ENCODE measurements around the gene CKAP2L. TPM values are rescaled to one million over a fixed set of nuclear protein-coding genes. Genes with fewer than 3 reads are reported as not detected.

CKAP2L gene
- total RNA-seq (2021), result 18.8 and 23.3 TPM in 2 replicates
- long read RNA-seq, full-length matches to known transcripts, result 1 of 140 reads
- long read RNA-seq, partial matches to known transcripts, result 129 of 140 reads
- long read RNA-seq, other reads (novel, unspliced or antisense), result 10 of 140 reads

- H3K27me3 Mint-ChIP-seq (ENCODE audit: low read depth), result no peaks in the 10 kb centered on the region
- H3K27ac ChIP-seq (ENCODE audit: insufficient read length, low read depth, low read length), result no peak within 1 kb of the TSS
- no peaks in the 10 kb centered on the region for H3K9me3 Mint-ChIP-seq
- no peak within 1 kb of the TSS for H2BK5ac ChIP-seq (ENCODE audit: insufficient read length, low read length)
- TF ChIP-seq CTCF (conservative IDR thresholded peaks at IDR 0.05), result no peak
- H3K4me1 Mint-ChIP-seq, result peaks cover 21 to 23% of the 10 kb centered on the region in 2 experiments
- peak within 1 kb of the TSS; percentile 14 for H3K9ac ChIP-seq (ENCODE audit: extremely low read depth, insufficient read length, low read length)
- no peak within 1 kb of the TSS for H2AK5ac ChIP-seq (ENCODE audit: insufficient read length, low read length)
- peaks cover 3 to 24% (median 23%) of the 10 kb centered on the region in 3 experiments; a peak in 6 of 7 replicates for H3K36me3 Mint-ChIP-seq (ENCODE audit: insufficient read depth in 1 of 3, low read depth in 3 of 3)
- no peaks in the 10 kb centered on the region for H3K9me3 ChIP-seq (ENCODE audit: control insufficient read depth, low read depth, low read length)
- H2BK120ac ChIP-seq (ENCODE audit: low read depth, low read length, poor library complexity, severe bottlenecking), result no peak within 1 kb of the TSS
- no peak within 1 kb of the TSS for H4K91ac ChIP-seq (ENCODE audit: insufficient read length, low read depth, low read length)
- no peaks in the 10 kb centered on the region for H3K79me1 ChIP-seq (ENCODE audit: insufficient read depth, low read depth, low read length, poor library complexity, severe bottlenecking)
- no peak within 1 kb of the TSS for H3K4ac ChIP-seq (ENCODE audit: low read depth, low read length)
- no CpG with 5 or more reads among the region's 79 CpGs for WGBS (ENCODE audit: extremely low coverage, insufficient read length, low lambda C conversion rate)
- H3K23me2 ChIP-seq (ENCODE audit: insufficient read length, low read depth, low read length, poor library complexity, severe bottlenecking), result peaks cover 4% of the 10 kb centered on the region
- H4K8ac ChIP-seq (replicated peaks; ENCODE audit: insufficient read length, low read depth, low read length), result no peak within 1 kb of the TSS
- H2AFZ ChIP-seq (ENCODE audit: low read length), result no peak within 1 kb of the TSS
- no peak within 1 kb of the TSS for H2BK12ac ChIP-seq (ENCODE audit: insufficient read length, low read depth, low read length)
- H2BK20ac ChIP-seq (ENCODE audit: low read depth, low read length, poor library complexity, severe bottlenecking), result no peak within 1 kb of the TSS
- peak within 1 kb of the TSS; percentile 51 for H3K14ac ChIP-seq (ENCODE audit: insufficient read depth, low read length)
- peak; percentile 97 for DNase-seq
- no peaks in the 10 kb centered on the region for H3K27me3 ChIP-seq (ENCODE audit: insufficient read depth, low read length)
- peak within 1 kb of the TSS; percentile 85 to 87 (median 85) for H3K27ac Mint-ChIP-seq
- H4K5ac ChIP-seq (ENCODE audit: insufficient read length, low read depth, low read length), result no peak within 1 kb of the TSS
- H3K23ac ChIP-seq (ENCODE audit: insufficient read length, low read depth, low read length), result no peak within 1 kb of the TSS
- H3K56ac ChIP-seq (ENCODE audit: insufficient read length, low read depth, low read length), result no peak within 1 kb of the TSS
- H3T11ph ChIP-seq (ENCODE audit: low read length), result no peak within 1 kb of the TSS
- H3K4me3 Mint-ChIP-seq, result peak within 1 kb of the TSS; percentile 95 to 98
- H3K4me2 ChIP-seq (ENCODE audit: insufficient read depth, insufficient read length, low read length), result peak within 1 kb of the TSS; percentile 62
- no peaks in the 10 kb centered on the region for H4K20me1 ChIP-seq (ENCODE audit: control insufficient read depth, insufficient read depth, insufficient read length)
- no peaks in the 10 kb centered on the region for H3K79me2 ChIP-seq (ENCODE audit: insufficient read depth, low read length)
- H3K4me1 ChIP-seq (ENCODE audit: insufficient read depth, low read length), result no peaks in the 10 kb centered on the region
- H2BK15ac ChIP-seq (ENCODE audit: low read depth, low read length), result no peak within 1 kb of the TSS
- H3K18ac ChIP-seq (ENCODE audit: insufficient read length, low read depth, low read length), result peak within 1 kb of the TSS; percentile 53
Measured at GRCh38 chr2:112764071-112765044, at the start of gene CKAP2L. CKAP2L (minus strand) TSS chr2:112764609; CDS start chr2:112764598, 11 bp downstream.
